Pancreas (tissue), 10 donors: ENCODE data around the gene MYO9A. TPM values are rescaled to one million over a fixed set of nuclear protein-coding genes. Genes with fewer than 3 reads are reported as not detected.

ENCODE experiments used
- ATAC-seq, 4 donors: fragments of 200-7000 bp; cut with Tn5 transposase; one replicate each; pipeline versions ENCODE4 v1.8.0 to v1.9.1; 2020; ENCODE audit warnings: mild to moderate bottlenecking in 4 of 4, moderate library complexity in 4 of 4
- DNase-seq, 6 donors: peaks; one replicate each; pipeline ENCODE4 v3.0.0-alpha.2; 2020
- FAIRE-seq: peaks from 2 replicates; lab custom pipeline; 2012; peaks lifted over from hg19 to GRCh38; lab: Jason Lieb, UNC
- H3K27ac ChIP-seq, 4 donors: fragments of 200-600 bp; sonication (generic); 1 replicate in 3 of 4; 2 replicates in 1 of 4; pipeline versions ENCODE4 v1.5.0 to v1.8.0; 2020
- H3K27me3 ChIP-seq, 4 donors: fragments of 200-600 bp; one replicate each; pipeline ENCODE4 v1.8.0; 2021
- H3K36me3 ChIP-seq, 3 donors: fragments of 200-600 bp; sonication (generic) in 1 of 3; one replicate each; pipeline versions ENCODE4 v1.5.0 to v1.8.0; 2020 to 2021
- H3K4me1 ChIP-seq, 3 donors: fragments of 200-600 bp; one replicate each; pipeline ENCODE4 v1.8.0; 2021
- H3K4me3 ChIP-seq, 4 donors: fragments of 200-600 bp; sonication (generic) in 2 of 4; one replicate each; pipeline versions ENCODE4 v1.5.0 to v1.8.0; 2020 to 2021
- H3K9me3 ChIP-seq, 4 donors: fragments of 200-600 bp; one replicate each; pipeline ENCODE4 v1.8.0; 2021
- CTCF ChIP-seq, 4 donors: fragments of 200-600 bp; sonication (generic) in 3 of 4; IDR thresholded peaks; one replicate each; pipeline versions ENCODE4 v1.5.0 to v1.8.0; 2021; ENCODE audit warnings: antibody characterized with exemption in 4 of 4
- WGBS, 2 donors: extraction: QIAGEN DNeasy Blood & Tissue Kit; methylation state at CpG; one replicate each; pipeline ENCODE4 v1.1.7; 2013; 5-methylcytosine and 5-hydroxymethylcytosine counted together
- intact Hi-C, 3 donors: fragments of 100-400 bp; cut with DNase I; formaldehyde crosslinking; loops; one replicate each; pipeline versions ENCODE4 v1.11.1 to v1.14.2; 2022
- polyA plus RNA-seq, 2 donors: library from polyadenylated mRNA; stranded (reverse); fragments of 200-250 nt; gene quantifications; one replicate each; pipeline ENCODE4 v1.2.3, GENCODE V29; 2013
- total RNA-seq, 6 donors: library from RNA; stranded (reverse); fragmentation: NEBNext Ultra II Directional in 4 of 6; extraction: Animal tissue kit (Norgen Biotek cat#: 25700) in 4 of 6; gene quantifications; one replicate each; pipeline versions ENCODE4 v1.2.1 to v1.2.4, GENCODE V29; 2021 to 2023
- donor health status: healthy with polysubstance abuse.
- donor health status: DM: no; HTN: no; CAD: no; lungs with moderate emphysema.
- donor health status: DM: no; HTN: no; CAD: no.
- donor health status: control.
- donor health status: control.
- donor health status: Bipolar disorder and iron deficiency.
- donor health status: DM: yes; HTN: yes; CAD: no.
- donor health status: DM: no; HTN: no; CAD: no.
- donor health status: DM: no; HTN: no; CAD: no.
- donor health status: DM: yes; HTN: yes; CAD: no.

MYO9A gene
- total and polyA plus RNA-seq, 8 donors = 1.2 to 21.0 (median 7.8) TPM

- no peak for TF ChIP-seq CTCF (IDR thresholded peaks at IDR 0.05)
- Histone ChIP-seq H3K27me3 (no peaks in the 10 kb centered on the region), H3K27ac (no peak overlapping the region), H3K4me1 (peaks cover 0 to 4% (median 4%) of the 10 kb centered on the region in 3 donors), H3K9me3 (no peaks in the 10 kb centered on the region), H3K4me3 (no peak overlapping the region), H3K36me3 (no peaks in the 10 kb centered on the region)
- DNase-seq = no peak
- no peak for ATAC-seq
- WGBS, 2 donors = 97 to 99% methylated on average over 4 of the region's 4 CpGs
- no peak for FAIRE-seq
- intact Hi-C loops = no loop called here
These were observed 21.7 kb upstream of the MYO9A start for GRCh38 chr15:72139667-72140066.

GRCh38 chr15:72136170-72137051 lies 18.5 kb upstream of the MYO9A start:
- Histone ChIP-seq H3K27ac (no peak overlapping the region), H3K4me3 (no peak overlapping the region), H3K36me3 (no peaks in the 10 kb centered on the region), H3K27me3 (no peaks in the 10 kb centered on the region), H3K4me1 (peaks cover 0 to 4% (median under 1%) of the 10 kb centered on the region in 3 donors), H3K9me3 (no peaks in the 10 kb centered on the region)
- DNase-seq (no peak), ATAC-seq (no peak), FAIRE-seq (no peak)
- intact Hi-C loops = no loop called here
- 59 to 65% methylated on average over 4 of the region's 4 CpGs for WGBS, 2 donors
- TF ChIP-seq CTCF (IDR thresholded peaks at IDR 0.05) = no peak

- Histone ChIP-seq H3K27ac (no peak overlapping the region), H3K36me3 (no peaks in the 10 kb centered on the region), H3K4me1 (peaks cover 0 to 4% (median 0%) of the 10 kb centered on the region in 3 donors), H3K9me3 (no peaks in the 10 kb centered on the region), H3K4me3 (no peak overlapping the region), H3K27me3 (no peaks in the 10 kb centered on the region)
- intact Hi-C loops = no loop called here
- 59 to 60% methylated on average over 2 of the region's 2 CpGs for WGBS, 2 donors
- ATAC-seq (no peak), FAIRE-seq (no peak), DNase-seq (no peak)
- no peak for TF ChIP-seq CTCF (IDR thresholded peaks at IDR 0.05)
These were observed 17.8 kb upstream of the MYO9A start for GRCh38 chr15:72135719-72136118.

GRCh38 chr15:72133211-72133610 lies 15.3 kb upstream of the MYO9A start:
- no peaks in the 10 kb centered on the region for H3K27me3 ChIP-seq
- ATAC-seq (no peak), DNase-seq (no peak), FAIRE-seq (no peak)
- no peaks in the 10 kb centered on the region for H3K9me3 ChIP-seq
- intact Hi-C loops = no loop called here
- H3K4me1 ChIP-seq = peaks cover 0 to 4% (median 0%) of the 10 kb centered on the region in 3 donors
- WGBS, 2 donors = 94 to 99% methylated on average over 1 of the region's 1 CpG
- no peak overlapping the region for H3K27ac ChIP-seq
- H3K36me3 ChIP-seq = no peaks in the 10 kb centered on the region
- no peak for TF ChIP-seq CTCF (IDR thresholded peaks at IDR 0.05)
- no peak overlapping the region for H3K4me3 ChIP-seq

GRCh38 chr15:72131922-72132321 lies 14.0 kb upstream of the MYO9A start:
- TF ChIP-seq CTCF (IDR thresholded peaks at IDR 0.05) = no peak
- Histone ChIP-seq H3K4me1 (peaks cover 0 to 4% (median 0%) of the 10 kb centered on the region in 3 donors), H3K36me3 (no peaks in the 10 kb centered on the region), H3K4me3 (no peak overlapping the region), H3K9me3 (no peaks in the 10 kb centered on the region), H3K27me3 (no peaks in the 10 kb centered on the region), H3K27ac (no peak overlapping the region)
- 58 to 74% methylated on average over 3 of the region's 3 CpGs for WGBS, 2 donors
- intact Hi-C loops = no loop called here
- FAIRE-seq (no peak), DNase-seq (no peak), ATAC-seq (no peak)
